Effector CD8-positive, alpha-beta T cell (primary cell): Measurements from ENCODE around the gene NCKAP1.
"Not testable (repeated sequence)": the region's sequence is repeated elsewhere in the genome, so short reads cannot be mapped to it uniquely, and the experiment has no call there.

Experiments used
- DNase-seq: peaks from one replicate; lab custom pipeline; 2025; lab: John Stamatoyannopoulos, UW
- total RNA-seq, 4 experiments: gene quantifications; one replicate each; lab custom pipeline; 2026; lab: John Stamatoyannopoulos, UW

Gene NCKAP1, protein sequence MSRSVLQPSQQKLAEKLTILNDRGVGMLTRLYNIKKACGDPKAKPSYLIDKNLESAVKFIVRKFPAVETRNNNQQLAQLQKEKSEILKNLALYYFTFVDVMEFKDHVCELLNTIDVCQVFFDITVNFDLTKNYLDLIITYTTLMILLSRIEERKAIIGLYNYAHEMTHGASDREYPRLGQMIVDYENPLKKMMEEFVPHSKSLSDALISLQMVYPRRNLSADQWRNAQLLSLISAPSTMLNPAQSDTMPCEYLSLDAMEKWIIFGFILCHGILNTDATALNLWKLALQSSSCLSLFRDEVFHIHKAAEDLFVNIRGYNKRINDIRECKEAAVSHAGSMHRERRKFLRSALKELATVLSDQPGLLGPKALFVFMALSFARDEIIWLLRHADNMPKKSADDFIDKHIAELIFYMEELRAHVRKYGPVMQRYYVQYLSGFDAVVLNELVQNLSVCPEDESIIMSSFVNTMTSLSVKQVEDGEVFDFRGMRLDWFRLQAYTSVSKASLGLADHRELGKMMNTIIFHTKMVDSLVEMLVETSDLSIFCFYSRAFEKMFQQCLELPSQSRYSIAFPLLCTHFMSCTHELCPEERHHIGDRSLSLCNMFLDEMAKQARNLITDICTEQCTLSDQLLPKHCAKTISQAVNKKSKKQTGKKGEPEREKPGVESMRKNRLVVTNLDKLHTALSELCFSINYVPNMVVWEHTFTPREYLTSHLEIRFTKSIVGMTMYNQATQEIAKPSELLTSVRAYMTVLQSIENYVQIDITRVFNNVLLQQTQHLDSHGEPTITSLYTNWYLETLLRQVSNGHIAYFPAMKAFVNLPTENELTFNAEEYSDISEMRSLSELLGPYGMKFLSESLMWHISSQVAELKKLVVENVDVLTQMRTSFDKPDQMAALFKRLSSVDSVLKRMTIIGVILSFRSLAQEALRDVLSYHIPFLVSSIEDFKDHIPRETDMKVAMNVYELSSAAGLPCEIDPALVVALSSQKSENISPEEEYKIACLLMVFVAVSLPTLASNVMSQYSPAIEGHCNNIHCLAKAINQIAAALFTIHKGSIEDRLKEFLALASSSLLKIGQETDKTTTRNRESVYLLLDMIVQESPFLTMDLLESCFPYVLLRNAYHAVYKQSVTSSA
- 13.3 to 35.9 (median 26.2) reads per million in 4 experiments for total RNA-seq

DNA sequence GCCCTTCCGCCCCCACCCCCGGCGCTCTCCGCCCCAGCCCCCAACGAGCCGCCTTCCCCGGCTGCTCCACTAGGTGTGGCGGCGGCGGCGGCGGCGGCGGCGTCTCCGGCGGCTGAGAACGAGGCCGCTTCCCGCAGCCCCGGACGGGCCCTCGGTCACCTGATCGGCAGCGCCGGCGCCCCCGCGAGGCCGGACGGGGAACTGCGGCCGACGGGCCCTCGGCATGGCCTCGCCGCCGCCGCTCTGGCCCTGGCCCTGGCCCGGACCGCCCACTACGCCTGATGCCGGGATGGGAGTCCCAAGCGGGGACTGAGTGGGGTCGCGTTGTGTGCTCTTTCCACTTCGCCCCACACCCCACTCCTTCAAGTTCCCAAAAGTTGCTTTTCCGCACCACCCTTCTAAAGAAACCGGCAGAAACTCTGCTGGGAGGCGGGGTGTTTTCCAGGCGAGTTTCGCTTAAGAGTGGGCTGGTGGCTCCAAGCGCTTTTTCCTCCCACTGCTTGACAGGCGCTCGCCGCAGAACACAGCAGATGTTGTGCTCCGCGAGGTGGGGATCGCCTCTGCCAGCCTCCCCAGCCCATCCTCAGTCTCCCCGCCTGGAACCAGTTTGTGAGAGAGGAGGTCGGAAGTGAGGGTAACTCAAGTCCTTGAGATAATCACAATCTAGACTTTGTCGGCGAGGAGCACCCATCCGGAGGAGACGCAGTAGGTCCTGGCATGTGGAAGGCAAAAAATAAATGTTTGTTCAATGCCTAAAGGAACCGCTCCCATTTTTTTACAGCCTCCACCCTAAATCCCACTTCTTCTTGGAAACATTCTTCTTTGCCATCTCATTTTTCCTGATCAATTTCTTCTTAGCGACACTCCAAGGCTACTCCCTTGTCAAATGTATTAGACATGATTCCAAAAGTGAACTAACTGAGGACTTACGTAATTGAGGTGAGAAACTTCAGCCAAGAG is at the start of gene NCKAP1:
NCKAP1 (minus strand) TSS at position 117 of the 960 bp plus-strand sequence. CDS start 358 bp downstream, outside the sequence.
- DNase-seq, result peak; percentile 56

- DNase-seq, result no peak
Measured at GRCh38 chr2:183081911-183082310, 43.7 kb upstream of the NCKAP1 start.

DNA sequence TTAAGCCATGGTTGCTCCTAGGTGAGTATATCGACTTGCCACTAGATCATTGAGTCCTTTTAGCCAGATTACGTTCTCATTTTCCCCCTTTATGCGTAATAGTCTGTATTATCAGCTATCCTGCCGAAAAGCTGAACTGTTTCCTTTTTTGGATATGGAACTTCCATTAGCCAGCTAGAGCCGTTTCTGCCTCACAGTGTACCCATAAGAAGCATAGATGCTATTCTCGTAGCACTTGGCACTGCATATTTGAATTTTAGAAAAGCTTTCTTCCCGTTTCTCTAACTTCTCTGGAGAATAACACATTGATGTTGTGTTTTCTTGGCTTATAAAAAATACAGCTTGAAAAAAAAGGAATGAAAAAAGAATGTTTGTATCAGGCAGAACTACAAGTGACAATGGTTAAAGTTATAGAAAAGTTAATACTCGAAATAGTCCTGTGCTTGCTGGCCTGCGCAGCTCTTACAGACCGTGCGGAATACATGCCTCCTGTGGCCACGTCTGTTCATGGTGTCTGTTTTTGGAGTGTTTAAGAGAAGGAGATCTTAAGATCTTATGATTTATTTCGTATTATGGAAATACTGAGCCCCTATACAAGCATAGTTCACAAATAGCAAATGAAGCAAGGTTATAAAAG is 41.0 kb upstream of the NCKAP1 start:
- DNase-seq, result no peak

DNA sequence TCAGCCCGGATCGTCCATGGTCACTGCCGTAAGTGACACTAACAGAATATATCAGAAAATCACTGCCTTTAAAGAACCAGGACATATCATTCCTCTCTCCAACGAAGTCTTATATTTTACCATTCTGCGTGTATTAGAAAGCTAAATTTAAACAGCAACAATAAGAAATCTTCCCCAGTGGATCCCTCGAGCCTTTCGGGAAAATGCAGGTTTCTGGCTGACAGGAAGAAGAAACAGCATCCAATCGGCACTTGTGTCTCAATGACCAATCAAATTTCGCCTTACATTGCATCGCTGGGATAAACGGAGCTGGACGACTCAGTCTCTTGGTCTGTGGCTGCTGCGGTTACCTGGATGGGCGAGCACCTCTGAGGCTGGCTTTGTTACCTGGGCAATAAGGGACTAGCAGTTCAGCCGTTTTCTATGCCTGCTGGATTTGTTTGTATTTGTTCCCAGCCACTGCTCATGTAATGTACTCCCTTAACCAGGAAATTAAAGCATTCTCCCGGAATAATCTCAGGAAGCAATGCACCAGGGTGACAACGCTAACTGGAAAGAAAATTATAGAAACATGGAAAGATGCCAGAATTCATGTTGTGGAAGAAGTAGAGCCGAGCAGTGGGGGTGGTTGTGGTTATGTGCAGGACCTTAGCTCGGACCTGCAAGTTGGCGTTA is 40.3 kb upstream of the NCKAP1 start, which contains the start of gene DUSP19:
DUSP19 (plus strand) TSS at position 284 of the 675 bp plus-strand sequence; CDS start at position 471, 187 bp downstream.
- DNase-seq, result peak; percentile 61

- DNase-seq, result no peak
Measured at GRCh38 chr2:183078163-183078463, 39.9 kb upstream of the NCKAP1 start.

DNA sequence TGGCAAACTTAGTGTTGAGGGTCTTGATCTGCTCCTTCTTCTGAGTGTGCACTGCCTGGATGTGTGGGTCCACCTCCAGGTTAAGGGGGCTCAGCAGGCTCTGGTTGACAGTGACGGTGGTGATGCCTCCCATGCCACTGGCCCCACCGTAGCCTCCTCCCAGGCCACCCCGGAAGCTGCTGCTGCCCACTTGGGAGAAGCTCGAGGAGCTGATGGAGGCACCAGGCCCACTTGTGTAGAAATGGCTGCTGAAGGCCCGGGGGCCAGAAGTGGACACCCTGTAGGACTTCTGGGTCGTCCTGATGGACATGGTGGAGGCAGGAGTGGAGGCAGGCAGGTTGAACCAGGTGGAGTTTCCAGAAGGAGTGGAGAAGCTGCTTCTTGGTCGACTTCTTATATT is 33.9 kb upstream of the NCKAP1 start:
- DNase-seq, result no peak

DNA sequence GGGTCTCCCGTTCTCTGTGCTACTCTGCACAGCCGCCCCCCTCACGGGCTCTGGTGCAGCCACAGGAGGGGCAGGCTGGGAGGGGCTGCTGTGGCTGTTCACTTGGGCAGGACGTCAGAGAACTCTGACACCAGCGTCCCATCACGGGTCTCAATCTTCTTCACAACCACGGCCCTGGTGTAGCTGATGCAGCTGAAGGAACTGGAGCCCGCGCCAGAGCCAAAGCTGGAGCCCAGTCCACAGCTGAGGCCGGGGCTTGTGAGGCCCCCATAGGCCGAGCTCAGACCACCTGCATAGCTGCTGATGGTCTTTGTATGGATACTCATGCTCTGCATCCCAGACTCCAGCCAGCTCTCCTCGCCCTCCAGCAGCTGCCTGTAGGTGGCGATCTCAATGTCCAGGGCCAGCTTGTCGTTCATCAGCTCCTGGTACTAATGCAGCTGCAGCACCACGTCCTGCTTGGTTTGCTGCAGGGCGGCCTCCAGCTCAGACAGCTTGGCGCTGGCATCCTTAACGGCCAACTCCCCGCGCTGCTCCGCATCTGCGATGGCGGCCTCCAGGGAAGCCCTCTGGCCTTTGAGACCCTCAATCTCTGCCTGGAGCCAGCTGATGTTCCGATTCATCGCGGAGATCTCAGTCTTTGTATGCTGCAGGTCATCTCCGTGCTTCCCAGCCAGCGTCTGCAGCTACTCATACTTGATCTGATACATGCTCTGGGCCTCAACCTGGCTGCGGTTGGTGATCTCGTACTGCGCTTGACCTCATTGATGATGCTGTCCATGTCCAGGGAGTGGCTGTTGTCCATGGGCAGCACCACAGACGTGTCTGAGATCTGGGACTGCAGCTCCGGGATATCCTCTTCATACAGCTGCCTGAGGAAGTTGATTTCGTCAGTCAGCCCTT is 32.9 kb upstream of the NCKAP1 start:
- DNase-seq, result no peak

DNA sequence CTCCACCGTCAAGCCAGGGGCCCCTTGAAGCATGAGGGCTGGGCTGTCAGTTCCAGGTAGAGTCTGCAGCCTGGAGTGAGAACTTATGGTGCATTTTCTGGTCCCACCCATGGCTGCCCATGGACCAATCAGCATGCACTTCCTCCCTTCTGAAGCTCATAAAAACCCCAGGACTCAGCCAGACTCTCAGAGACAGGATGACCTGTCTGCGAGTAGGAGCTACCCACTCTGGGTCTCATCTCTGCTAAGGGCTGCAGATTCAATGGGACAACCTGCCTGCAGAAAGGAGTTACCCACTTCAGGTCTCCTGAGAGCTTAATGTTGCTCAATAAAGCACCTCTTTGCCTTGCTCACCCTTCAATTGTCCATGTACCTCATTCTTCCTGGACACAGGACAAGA is 30.9 kb upstream of the NCKAP1 start:
- DNase-seq, result no peak

GRCh38 chr2:183068561-183068960 is 30.3 kb upstream of the NCKAP1 start:
- DNase-seq, result no peak

GRCh38 chr2:183063083-183063482 is 24.8 kb upstream of the NCKAP1 start:
- no peak for DNase-seq

DNA sequence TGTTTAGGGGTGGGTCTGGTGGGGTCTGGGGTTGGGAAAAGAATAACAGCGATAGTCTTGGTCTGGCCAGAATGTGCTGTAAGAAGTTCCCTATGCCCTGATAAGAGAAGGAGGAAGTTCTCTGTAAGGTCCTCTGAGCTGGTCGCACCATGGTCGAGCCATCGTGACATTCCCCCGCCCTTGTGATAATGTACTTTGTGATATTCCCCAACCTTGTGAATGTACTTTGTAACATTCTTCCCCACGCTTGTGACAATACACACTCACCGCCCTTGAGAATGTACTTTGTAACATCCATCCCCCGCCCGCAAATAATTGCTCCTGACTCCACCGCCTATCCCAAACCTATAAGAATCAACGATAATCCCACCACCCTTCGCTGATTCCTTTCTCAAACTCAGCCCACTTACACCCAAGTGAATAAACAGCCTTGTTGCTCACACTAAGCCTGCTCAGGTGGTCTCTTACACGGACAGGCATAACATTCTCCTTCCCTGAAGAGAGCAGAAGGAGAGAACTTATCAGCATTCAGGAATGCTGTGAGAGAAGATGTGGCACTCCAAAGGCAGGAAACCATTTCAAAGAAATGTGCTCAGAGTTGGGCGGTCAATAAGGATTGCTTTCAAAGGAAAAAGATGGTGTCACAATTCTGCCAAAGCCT is 22.4 kb upstream of the NCKAP1 start:
- DNase-seq, result no peak

DNA sequence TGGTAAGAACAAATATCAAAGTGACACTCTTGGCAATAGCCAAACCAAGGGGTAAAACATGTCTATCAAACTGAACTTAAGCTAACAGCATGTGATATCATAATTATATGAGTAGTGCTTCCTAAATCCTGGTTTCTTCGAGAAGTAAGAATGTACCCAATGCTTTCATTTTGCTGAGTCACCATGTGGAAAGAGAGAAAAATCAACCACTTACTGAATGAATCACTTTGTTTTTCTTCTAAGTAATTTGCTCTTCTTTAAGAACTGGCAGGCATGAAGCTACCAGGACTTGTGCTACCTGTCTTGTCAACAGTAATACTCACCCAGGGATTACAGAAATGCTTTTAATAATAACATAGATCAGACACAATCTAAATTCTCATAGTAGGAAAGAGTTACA is 21.3 kb upstream of the NCKAP1 start:
- DNase-seq, result no peak

- DNase-seq, result no peak
Measured at GRCh38 chr2:183057333-183057985, 19.2 kb upstream of the NCKAP1 start.

GRCh38 chr2:183049420-183049819 is 11.2 kb upstream of the NCKAP1 start:
- DNase-seq, result no peak

GRCh38 chr2:183047486-183048125 is 9.3 kb upstream of the NCKAP1 start:
- not testable (repeated sequence) for DNase-seq

GRCh38 chr2:183043580-183043979 is 5.3 kb upstream of the NCKAP1 start:
- not testable (repeated sequence) for DNase-seq

GRCh38 chr2:183040604-183041003 is 2.3 kb upstream of the NCKAP1 start:
- no peak for DNase-seq
